Smooth muscle cell of bladder (primary cell): ENCODE data around the gene USP14. TPM values are rescaled to one million over a fixed set of nuclear protein-coding genes. Genes with fewer than 3 reads are reported as not detected.

Source experiments
- total RNA-seq: library from RNA; depleted of rRNA; stranded (reverse); fragments of >200 nt; gene quantifications from 2 replicates; pipeline ENCODE4 v1.2.3, GENCODE V29; 2014

The USP14 gene
- 13.4 and 14.3 TPM in 2 replicates for total RNA-seq

GRCh38 chr18:158128-159036 lies at the start of gene USP14:
TSS of gene USP14 (plus strand) at chr18:158557. CDS start at chr18:158699, 142 bp downstream.

Other genes with a start within 250 kb of the USP14 start
- gene TUBB8B, start 108.9 kb upstream of the USP14 start, total RNA-seq, result not detected in 2 replicates
- 20.6 and 31.8 TPM in 2 replicates for gene THOC1, start 109.5 kb downstream of the USP14 start, total RNA-seq